Progenitor cell of endocrine pancreas (in vitro differentiated cells): ENCODE data around the gene CYP4F8. TPM values are rescaled to one million over a fixed set of nuclear protein-coding genes. Genes with fewer than 3 reads are reported as not detected.

ENCODE experiments used
- total RNA-seq: library from RNA; stranded (reverse); gene quantifications from 2 replicates; pipeline ENCODE4 v1.2.1, GENCODE V29; 2021

CYP4F8 gene
- total RNA-seq, 1 donor from 2014 or later = not detected

Other genes with a start within 250 kb of the CYP4F8 start
- gene AKAP8, start 235.4 kb upstream of the CYP4F8 start, total RNA-seq = 44.0 and 51.9 TPM in 2 replicates
- 208 and 228 TPM in 2 replicates for gene AKAP8L, start 196.2 kb upstream of the CYP4F8 start, total RNA-seq
- gene WIZ, start 165.3 kb upstream of the CYP4F8 start, total RNA-seq = 60.6 and 61.6 TPM in 2 replicates
- gene RASAL3, start 150.7 kb upstream of the CYP4F8 start, total RNA-seq = not detected in 2 replicates
- not detected in 2 replicates for gene PGLYRP2, start 135.7 kb upstream of the CYP4F8 start, total RNA-seq
- gene CYP4F22, start 106.7 kb upstream of the CYP4F8 start, total RNA-seq = not detected in 2 replicates
- not detected in 2 replicates for gene CYP4F3, start 25.7 kb downstream of the CYP4F8 start, total RNA-seq
- not detected in 2 replicates for gene CYP4F12, start 57.9 kb downstream of the CYP4F8 start, total RNA-seq
- not detected in 2 replicates for gene OR10H2, start 112.8 kb downstream of the CYP4F8 start, total RNA-seq
- not detected in 2 replicates for gene OR10H3, start 122.8 kb downstream of the CYP4F8 start, total RNA-seq
- gene OR10H5, start 172.4 kb downstream of the CYP4F8 start, total RNA-seq = not detected in 2 replicates
- 0.11 TPM in 1 of 2 replicates, not detected in the other for gene OR10H1, start 200.4 kb downstream of the CYP4F8 start, total RNA-seq